Measurements from ENCODE around the gene ARRDC4. TPM values are rescaled to one million over a fixed set of nuclear protein-coding genes. Genes with fewer than 3 reads are reported as not detected.

ARRDC4 gene
- total RNA-seq, 1 experiment from 2014 or later = 8.7 TPM

- Histone ChIP-seq H2BK15ac (ENCODE audit: low read depth, low read length) (no peak overlapping the region), H3T11ph (ENCODE audit: low read length) (no peak overlapping the region), H3K18ac (ENCODE audit: insufficient read length, low read depth, low read length) (no peak overlapping the region), H3K56ac (ENCODE audit: insufficient read length, low read depth, low read length) (no peak overlapping the region), H4K91ac (ENCODE audit: insufficient read length, low read depth, low read length) (no peak overlapping the region), H2BK20ac (ENCODE audit: low read depth, low read length, poor library complexity, severe bottlenecking) (no peak overlapping the region), H3K4me2 (ENCODE audit: insufficient read depth, insufficient read length, low read length) (no peak overlapping the region), H4K8ac (replicated peaks; ENCODE audit: insufficient read length, low read depth, low read length) (no peak overlapping the region), H3K9me3 (ENCODE audit: control insufficient read depth, low read depth, low read length) (no peaks in the 10 kb centered on the region), H3K79me1 (ENCODE audit: insufficient read depth, low read depth, low read length, poor library complexity, severe bottlenecking) (no peaks in the 10 kb centered on the region), H3K4ac (ENCODE audit: low read depth, low read length) (no peak overlapping the region), H3K27ac (ENCODE audit: insufficient read length, low read depth, low read length) (no peak overlapping the region), H3K4me1 (ENCODE audit: insufficient read depth, low read length) (no peaks in the 10 kb centered on the region), H3K23ac (ENCODE audit: insufficient read length, low read depth, low read length) (no peak overlapping the region), H3K27me3 (ENCODE audit: insufficient read depth, low read length) (no peaks in the 10 kb centered on the region), H2BK12ac (ENCODE audit: insufficient read length, low read depth, low read length) (no peak overlapping the region), H2AFZ (ENCODE audit: low read length) (no peak overlapping the region), H3K79me2 (ENCODE audit: insufficient read depth, low read length) (no peaks in the 10 kb centered on the region), H2BK5ac (ENCODE audit: insufficient read length, low read length) (no peak overlapping the region), H4K20me1 (ENCODE audit: control insufficient read depth, insufficient read depth, insufficient read length) (no peaks in the 10 kb centered on the region), H4K5ac (ENCODE audit: insufficient read length, low read depth, low read length) (no peak overlapping the region), H3K9ac (ENCODE audit: extremely low read depth, insufficient read length, low read length) (no peak overlapping the region), H2AK5ac (ENCODE audit: insufficient read length, low read length) (no peak overlapping the region), H2BK120ac (ENCODE audit: low read depth, low read length, poor library complexity, severe bottlenecking) (no peak overlapping the region), H3K14ac (ENCODE audit: insufficient read depth, low read length) (no peak overlapping the region), H3K23me2 (ENCODE audit: insufficient read length, low read depth, low read length, poor library complexity, severe bottlenecking) (no peaks in the 10 kb centered on the region)
- Mint-ChIP-seq H3K36me3 (ENCODE audit: insufficient read depth in 1 of 3, low read depth in 3 of 3) (no peaks in the 10 kb centered on the region), H3K27ac (no peak overlapping the region), H3K4me1 (no peaks in the 10 kb centered on the region), H3K27me3 (ENCODE audit: low read depth) (peaks cover 2% of the 10 kb centered on the region), H3K4me3 (no peak overlapping the region), H3K9me3 (no peaks in the 10 kb centered on the region)
- WGBS (ENCODE audit: extremely low coverage, insufficient read length, low lambda C conversion rate) = no CpG with 5 or more reads among the region's 8 CpGs
- TF ChIP-seq CTCF (conservative IDR thresholded peaks at IDR 0.05) = no peak
- DNase-seq = no peak
These were observed 6.8 kb upstream of the ARRDC4 start for GRCh38 chr15:97953748-97954147.
